Nephron (organoid): ENCODE results near the gene SPTBN2.
"Not testable (repeated sequence)": the region's sequence is repeated elsewhere in the genome, so short reads cannot be mapped to it uniquely, and the experiment has no call there.

Source experiments
- H3K27ac Mint-ChIP-seq, 3 experiments: 2 replicates each; pipeline ENCODE4 v1.8.0; 2020; ENCODE audit warnings: mixed read lengths in 3 of 3, mild to moderate bottlenecking in 2 of 3, moderate library complexity in 1 of 3
- H3K27me3 Mint-ChIP-seq: 2 replicates; pipeline ENCODE4 v1.8.0; 2021; ENCODE audit warnings: low read depth, mild to moderate bottlenecking, moderate library complexity, mixed read lengths
- H3K36me3 Mint-ChIP-seq: 2 replicates; pipeline ENCODE4 v1.8.0; 2020; ENCODE audit warnings: low read depth, mixed read lengths
- H3K4me1 Mint-ChIP-seq: 2 replicates; pipeline ENCODE4 v1.8.0; 2020; ENCODE audit warnings: mixed read lengths
- H3K4me3 Mint-ChIP-seq, 3 experiments: 2 replicates each; pipeline ENCODE4 v1.8.0; 2020; ENCODE audit warnings: mild to moderate bottlenecking in 3 of 3, mixed read lengths in 3 of 3, moderate library complexity in 2 of 3
- H3K9me3 Mint-ChIP-seq: 2 replicates; pipeline ENCODE4 v1.8.0; 2020; ENCODE audit warnings: mixed read lengths
- CTCF ChIP-seq, 3 experiments: fragments of 200-600 bp; sonication (generic); IDR thresholded peaks; one replicate each; pipeline ENCODE4 v1.5.0; 2021; ENCODE audit warnings: antibody characterized with exemption in 3 of 3; ENCODE audit not compliant: unreplicated experiment in 3 of 3

Gene SPTBN2

GRCh38 chr11:66652651-66653050 lies 76.4 kb downstream of the SPTBN2 start:
- Mint-ChIP-seq H3K9me3 (no peaks in the 10 kb centered on the region), H3K4me3 (no peak overlapping the region), H3K36me3 (peaks cover 61% of the 10 kb centered on the region), H3K27ac (no peak overlapping the region), H3K4me1 (no peaks in the 10 kb centered on the region), H3K27me3 (no peaks in the 10 kb centered on the region)
- TF ChIP-seq CTCF (IDR thresholded peaks at IDR 0.05; ENCODE audit: unreplicated experiment in 3 of 3) = no peak

- H3K9me3 Mint-ChIP-seq = no peaks in the 10 kb centered on the region
- H3K36me3 Mint-ChIP-seq = peaks cover 76% of the 10 kb centered on the region
- H3K4me3 Mint-ChIP-seq = no peak overlapping the region
- H3K27me3 Mint-ChIP-seq = no peaks in the 10 kb centered on the region
- no peak overlapping the region for H3K27ac Mint-ChIP-seq
- TF ChIP-seq CTCF (IDR thresholded peaks at IDR 0.05; ENCODE audit: unreplicated experiment in 3 of 3) = no peak
- H3K4me1 Mint-ChIP-seq = peaks cover 6% of the 10 kb centered on the region
These were observed 78.0 kb downstream of the SPTBN2 start for GRCh38 chr11:66651016-66651415.

GRCh38 chr11:66649903-66650302 lies 79.1 kb downstream of the SPTBN2 start:
- Mint-ChIP-seq H3K4me3 (no peak overlapping the region), H3K4me1 (peaks cover 17% of the 10 kb centered on the region), H3K9me3 (no peaks in the 10 kb centered on the region), H3K27me3 (no peaks in the 10 kb centered on the region), H3K27ac (no peak overlapping the region), H3K36me3 (peaks cover 80% of the 10 kb centered on the region)
- TF ChIP-seq CTCF (IDR thresholded peaks at IDR 0.05; ENCODE audit: unreplicated experiment in 3 of 3) = no peak

GRCh38 chr11:66646828-66647227 lies 82.2 kb downstream of the SPTBN2 start:
- TF ChIP-seq CTCF (IDR thresholded peaks at IDR 0.05; ENCODE audit: unreplicated experiment in 3 of 3) = no peak
- Mint-ChIP-seq H3K4me1 (peaks cover 48% of the 10 kb centered on the region), H3K27me3 (no peaks in the 10 kb centered on the region), H3K9me3 (no peaks in the 10 kb centered on the region), H3K27ac (no peak overlapping the region), H3K36me3 (peaks cover 90% of the 10 kb centered on the region), H3K4me3 (no peak overlapping the region)

- Mint-ChIP-seq H3K36me3 (peaks cover 90% of the 10 kb centered on the region), H3K27me3 (no peaks in the 10 kb centered on the region), H3K4me1 (peaks cover 75% of the 10 kb centered on the region), H3K4me3 (peak overlapping the region; percentile 95 to 98 (median 97)), H3K27ac (no peak overlapping the region), H3K9me3 (no peaks in the 10 kb centered on the region)
- TF ChIP-seq CTCF (IDR thresholded peaks at IDR 0.05; ENCODE audit: unreplicated experiment in 3 of 3) = no peak
These were observed 85.1 kb downstream of the SPTBN2 start for GRCh38 chr11:66643745-66644437.

- H3K36me3 Mint-ChIP-seq = peaks cover 76% of the 10 kb centered on the region
- H3K4me3 Mint-ChIP-seq = peak overlapping the region; percentile 95 to 98 (median 97)
- TF ChIP-seq CTCF (IDR thresholded peaks at IDR 0.05; ENCODE audit: unreplicated experiment in 3 of 3) = no peak
- H3K27ac Mint-ChIP-seq = peak overlapping the region in 1 of 3 experiments; percentile 3
- H3K9me3 Mint-ChIP-seq = no peaks in the 10 kb centered on the region
- no peaks in the 10 kb centered on the region for H3K27me3 Mint-ChIP-seq
- H3K4me1 Mint-ChIP-seq = peaks cover 86% of the 10 kb centered on the region
These were observed 87.2 kb downstream of the SPTBN2 start for GRCh38 chr11:66641834-66642233.

- not testable (repeated sequence) for H3K27me3 Mint-ChIP-seq, H3K9me3 Mint-ChIP-seq
- H3K36me3 Mint-ChIP-seq = peaks cover 57% of the 10 kb centered on the region
- H3K4me1 Mint-ChIP-seq = peaks cover 69% of the 10 kb centered on the region
- H3K4me3 Mint-ChIP-seq = peak overlapping the region; percentile 95 to 98 (median 97)
- peak overlapping the region; percentile 98 for H3K27ac Mint-ChIP-seq
These were observed 89.1 kb downstream of the SPTBN2 start for GRCh38 chr11:66639814-66640340.
